Measurements from ENCODE around the gene SLC34A1. TPM values are rescaled to one million over a fixed set of nuclear protein-coding genes. Genes with fewer than 3 reads are reported as not detected.

Gene SLC34A1
- total and polyA plus RNA-seq, 2 of the 4 experiments (the other 2 are of a cell fraction), result not detected

DNA sequence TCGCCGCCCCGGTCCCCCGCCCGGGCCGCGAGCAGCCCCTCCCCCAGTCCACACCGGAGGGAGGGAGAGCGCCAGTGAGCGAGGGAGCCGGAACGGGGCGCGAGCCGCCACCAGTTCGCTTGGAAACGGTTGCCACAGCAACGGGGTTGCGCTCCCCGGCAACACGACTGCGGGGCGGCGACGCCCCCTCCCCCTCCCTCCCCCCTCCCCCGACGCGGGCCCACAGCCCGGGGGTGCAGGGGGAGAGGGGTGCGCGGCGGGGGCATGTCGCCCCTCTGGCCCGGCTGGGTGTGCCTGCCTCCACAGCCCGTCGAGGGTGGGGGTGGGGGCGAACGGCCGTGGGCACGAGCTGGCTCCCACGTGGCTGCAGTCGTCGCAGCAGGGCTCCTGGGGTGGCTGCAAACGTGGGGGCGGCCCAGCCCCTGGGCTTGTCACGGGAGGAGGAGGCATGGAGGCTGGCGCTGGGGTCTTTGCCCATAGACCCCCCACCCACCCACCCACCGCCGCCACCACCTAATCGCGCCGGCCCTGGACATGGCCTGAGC, 62.9 kb downstream of the SLC34A1 start:
- no peak overlapping the region for H4K5ac ChIP-seq (ENCODE audit: low read depth, low read length)
- H3K14ac ChIP-seq (replicated peaks; ENCODE audit: low read depth, low read length), result no peak overlapping the region; the same call in 1 of the 2 replicates
- POLR2A ChIA-PET (ENCODE audit: unreplicated experiment), result interaction anchor here (0.6 kb wide), 1 partner anchor 9 kb away, joined by 4 read pairs; no protein-coding TSS in a partner anchor
- H3K4me1 ChIP-seq (ENCODE audit: control insufficient read depth, insufficient read depth, low read length), result peaks cover 10% of the 10 kb centered on the region
- H3K27ac ChIP-seq (ENCODE audit: insufficient read depth, low read length), result peak overlapping the region; percentile 15; the same call in 1 of the 2 replicates
- in situ Hi-C loops (cut with MboI; ENCODE audit: low sequenced_read_pairs), result loop anchor here (5.0 kb wide), 2 partner anchors 40 to 135 kb away; partner anchors contain the start of genes F12 and MXD3
- CTCF ChIA-PET, result interaction anchor here (0.9 to 4.7 kb wide), 2 partner anchors 43 to 56 kb away, joined by 5 to 28 read pairs; no protein-coding TSS in a partner anchor
- H4K20me1 ChIP-seq (ENCODE audit: insufficient read depth, low read length), result peaks cover 11% of the 10 kb centered on the region; the same call in 1 of the 2 replicates
- peak overlapping the region; percentile 69 for H3K9ac ChIP-seq (ENCODE audit: low read depth, low read length)
- peak overlapping the region; percentile 64 for H3K4me2 ChIP-seq (ENCODE audit: low read depth, low read length)
- no CpG with 5 or more reads among the region's 52 CpGs for WGBS, 2 experiments (ENCODE audit: extremely low coverage in 2 of 2, insufficient read length in 1 of 2)
- H2BK15ac ChIP-seq (ENCODE audit: low read depth, low read length), result no peak overlapping the region
- H3K36me3 ChIP-seq (ENCODE audit: control insufficient read depth, insufficient read depth, low read length), result no peaks in the 10 kb centered on the region; the same call in 1 of the 2 replicates
- ATAC-seq (ENCODE audit: low read depth) (peak; percentile 37), DNase-seq (peak; percentile 25)
- dilution Hi-C loops (cut with HindIII; ENCODE audit: low sequenced_read_pairs, unreplicated experiment), result no loop called here
- peak overlapping the region in 1 of 2 experiments; percentile 66; a peak in 1 of 4 replicates for H4K8ac ChIP-seq (ENCODE audit: low read depth in 2 of 2, low read length in 2 of 2)
- no peak overlapping the region for H3K56ac ChIP-seq (ENCODE audit: extremely low read depth, insufficient read depth, low read length)
- H3K4me3 ChIP-seq (ENCODE audit: insufficient read depth, low read depth, low read length), result peak overlapping the region; percentile 92
- no peak overlapping the region for H2AK5ac ChIP-seq (ENCODE audit: low read depth, low read length)
- H3K27me3 ChIP-seq (ENCODE audit: control insufficient read depth, insufficient read depth, low read length), result no peaks in the 10 kb centered on the region
- no peak overlapping the region; the same call in 1 of the 2 replicates for H3K4ac ChIP-seq (ENCODE audit: low read depth, low read length)
- H2AK9ac ChIP-seq (replicated peaks; ENCODE audit: low read depth, low read length, poor library complexity), result peak overlapping the region; percentile 82
- H3K9me1 ChIP-seq (ENCODE audit: insufficient read depth, low read length), result peaks cover 4% of the 10 kb centered on the region; the same call in 1 of the 2 replicates
- H2BK20ac ChIP-seq (ENCODE audit: low read depth, low read length), result no peak overlapping the region
- peak overlapping the region; percentile 99 for H2AFZ ChIP-seq (replicated peaks; ENCODE audit: low read length, poor library complexity)
- H4K91ac ChIP-seq (ENCODE audit: insufficient read depth, low read depth, low read length), result no peak overlapping the region; the same call in 1 of the 2 replicates
- BruUV-seq (replicated peaks), result no TSS peak
- H2BK120ac ChIP-seq (ENCODE audit: low read depth, low read length), result no peak overlapping the region
- H3K23ac ChIP-seq (ENCODE audit: low read depth, low read length), result no peak overlapping the region
- H2BK5ac ChIP-seq (ENCODE audit: low read depth, low read length, poor library complexity, severe bottlenecking), result peak overlapping the region; percentile 37
- no peak overlapping the region for H3K18ac ChIP-seq (ENCODE audit: low read depth, low read length)
- intact Hi-C loops (cut with micrococcal nuclease), result loop anchor here (2.0 kb wide), 2 partner anchors 42 to 56 kb away; no protein-coding TSS in a partner anchor
- peaks cover 0 to 4% of the 10 kb centered on the region in 2 experiments; a peak in 1 of 4 replicates for H3K79me1 ChIP-seq (ENCODE audit: low read depth in 1 of 2, low read length in 2 of 2)
- no peaks in the 10 kb centered on the region for H3K9me3 ChIP-seq (ENCODE audit: control insufficient read depth, insufficient read depth, low read length)
- TF ChIP-seq BHLHE40 (IDR thresholded peaks at IDR 0.05; ENCODE audit: low read depth, low read length) (no peak), NFE2L2 (IDR thresholded peaks at IDR 0.05; ENCODE audit: low read depth, low read length) (no peak), SMC3 (IDR thresholded peaks at IDR 0.05; ENCODE audit: low read depth, low read length) (no peak), FOS (IDR thresholded peaks at IDR 0.05; ENCODE audit: low read depth, low read length) (no peak), CTCF (conservative IDR thresholded peaks at IDR 0.05; ENCODE audit: low read depth, low read length) (no peak), MXI1 (IDR thresholded peaks at IDR 0.05; ENCODE audit: borderline replicate concordance, low read depth, low read length) (peak; percentile 52; the same call in 1 of the 2 replicates), MAZ (IDR thresholded peaks at IDR 0.05; ENCODE audit: borderline replicate concordance, low read depth, low read length) (peak; percentile 34; the same call in 1 of the 2 replicates), RFX5 (IDR thresholded peaks at IDR 0.05; ENCODE audit: low read depth, low read length) (no peak), RCOR1 (IDR thresholded peaks at IDR 0.05; ENCODE audit: insufficient replicate concordance, low read length) (no peak), CHD1 (IDR thresholded peaks at IDR 0.05; ENCODE audit: low read depth, low read length) (no peak), MAFK (IDR thresholded peaks at IDR 0.05; ENCODE audit: low read depth, low read length) (no peak), RAD21 (IDR thresholded peaks at IDR 0.05; ENCODE audit: low read length) (no peak)
- TF ChIP-seq, protein P1, sequence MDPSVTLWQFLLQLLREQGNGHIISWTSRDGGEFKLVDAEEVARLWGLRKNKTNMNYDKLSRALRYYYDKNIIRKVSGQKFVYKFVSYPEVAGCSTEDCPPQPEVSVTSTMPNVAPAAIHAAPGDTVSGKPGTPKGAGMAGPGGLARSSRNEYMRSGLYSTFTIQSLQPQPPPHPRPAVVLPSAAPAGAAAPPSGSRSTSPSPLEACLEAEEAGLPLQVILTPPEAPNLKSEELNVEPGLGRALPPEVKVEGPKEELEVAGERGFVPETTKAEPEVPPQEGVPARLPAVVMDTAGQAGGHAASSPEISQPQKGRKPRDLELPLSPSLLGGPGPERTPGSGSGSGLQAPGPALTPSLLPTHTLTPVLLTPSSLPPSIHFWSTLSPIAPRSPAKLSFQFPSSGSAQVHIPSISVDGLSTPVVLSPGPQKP (IDR thresholded peaks at IDR 0.05; ENCODE audit: borderline replicate concordance, low read depth, low read length), result no peak
- TF ChIP-seq, protein P2, sequence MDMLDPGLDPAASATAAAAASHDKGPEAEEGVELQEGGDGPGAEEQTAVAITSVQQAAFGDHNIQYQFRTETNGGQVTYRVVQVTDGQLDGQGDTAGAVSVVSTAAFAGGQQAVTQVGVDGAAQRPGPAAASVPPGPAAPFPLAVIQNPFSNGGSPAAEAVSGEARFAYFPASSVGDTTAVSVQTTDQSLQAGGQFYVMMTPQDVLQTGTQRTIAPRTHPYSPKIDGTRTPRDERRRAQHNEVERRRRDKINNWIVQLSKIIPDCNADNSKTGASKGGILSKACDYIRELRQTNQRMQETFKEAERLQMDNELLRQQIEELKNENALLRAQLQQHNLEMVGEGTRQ (IDR thresholded peaks at IDR 0.05; ENCODE audit: low read depth, low read length), result peak; percentile 42; the same call in 1 of the 2 replicates

Data from IMR-90 (cell line).